Activated CD8-positive, alpha-beta T cell treated with anti-CD3 and anti-CD28 coated beads, Interleukin-2, amount 10 ng/mL, durations not matched to agents 7 days and 5 days (primary cell): ENCODE data around the gene GALNT3. TPM values are rescaled to one million over a fixed set of nuclear protein-coding genes. Genes with fewer than 3 reads are reported as not detected.

ENCODE experiments used
- ATAC-seq: fragments of 150-1000 bp; cut with Tn5 transposase; one replicate; pipeline ENCODE4 v1.10.0; 2021; ENCODE audit warnings: moderate library complexity
- CTCF ChIA-PET: fragments of 350-600 bp; sonication (Branson Sonifier 250); formaldehyde crosslinking; loops from one replicate; lab custom pipeline; 2021; ENCODE audit warnings: antibody characterized with exemption; lab: Charles Lee
- POLR2A ChIA-PET: fragments of 350-600 bp; sonication (Branson Sonifier 250); formaldehyde crosslinking; loops from one replicate; lab custom pipeline; 2021; ENCODE audit warnings: antibody characterized with exemption; lab: Charles Lee
- DNase-seq: peaks from one replicate; pipeline ENCODE4 v3.0.0-alpha.2; 2020
- H3K27ac Mint-ChIP-seq: one replicate; pipeline ENCODE4 v1.8.0; 2021; ENCODE audit warnings: mild to moderate bottlenecking, mixed read lengths
- H3K27me3 Mint-ChIP-seq: one replicate; pipeline ENCODE4 v1.8.0; 2021; ENCODE audit warnings: low read depth, mixed read lengths
- H3K36me3 Mint-ChIP-seq: one replicate; pipeline ENCODE4 v1.8.0; 2021; ENCODE audit warnings: low read depth, mixed read lengths
- H3K4me1 Mint-ChIP-seq: one replicate; pipeline ENCODE4 v1.8.0; 2021; ENCODE audit warnings: low read depth, mixed read lengths
- H3K4me3 Mint-ChIP-seq: one replicate; pipeline ENCODE4 v1.8.0; 2021; ENCODE audit warnings: mild to moderate bottlenecking, mixed read lengths
- H3K9me3 Mint-ChIP-seq: one replicate; pipeline ENCODE4 v1.8.0; 2022; ENCODE audit warnings: mixed read lengths; ENCODE audit not compliant: insufficient read depth
- total RNA-seq, 2 experiments: library from RNA; stranded (reverse); gene quantifications; one replicate each; pipeline ENCODE4 v1.2.3, GENCODE V29; 2021

The GALNT3 gene
- total RNA-seq, 2 experiments from 2014 or later: 5.8 to 6.2 TPM

DNA sequence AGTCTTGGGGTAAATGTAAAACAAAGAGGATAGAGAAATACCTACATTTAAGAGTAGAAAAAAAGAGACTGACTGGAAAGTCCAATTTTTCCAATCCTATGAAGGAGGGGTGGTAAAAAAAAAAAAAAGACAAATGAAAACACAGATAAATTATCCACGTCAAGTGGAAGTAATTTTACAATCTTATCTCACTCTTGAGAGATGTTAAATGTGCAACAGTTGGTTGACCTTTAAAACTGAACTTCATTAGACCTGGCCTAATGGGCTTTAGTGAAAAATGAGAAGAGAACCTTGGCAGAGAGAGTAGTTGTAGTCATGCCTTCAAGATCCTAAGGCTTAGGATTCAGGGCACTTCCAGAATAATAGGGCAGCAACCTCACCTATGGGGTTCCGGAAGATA, 20.4 kb downstream of the GALNT3 start:
- H3K36me3 Mint-ChIP-seq: peaks cover 7% of the 10 kb centered on the region
- no peak overlapping the region for H3K4me3 Mint-ChIP-seq
- ChIA-PET POLR2A (no interaction called here), CTCF (no interaction called here)
- no peak for ATAC-seq
- DNase-seq: no peak
- peaks cover 2% of the 10 kb centered on the region for H3K27me3 Mint-ChIP-seq
- no peaks in the 10 kb centered on the region for H3K9me3 Mint-ChIP-seq
- H3K4me1 Mint-ChIP-seq: peaks cover 11% of the 10 kb centered on the region
- no peak overlapping the region for H3K27ac Mint-ChIP-seq

DNA sequence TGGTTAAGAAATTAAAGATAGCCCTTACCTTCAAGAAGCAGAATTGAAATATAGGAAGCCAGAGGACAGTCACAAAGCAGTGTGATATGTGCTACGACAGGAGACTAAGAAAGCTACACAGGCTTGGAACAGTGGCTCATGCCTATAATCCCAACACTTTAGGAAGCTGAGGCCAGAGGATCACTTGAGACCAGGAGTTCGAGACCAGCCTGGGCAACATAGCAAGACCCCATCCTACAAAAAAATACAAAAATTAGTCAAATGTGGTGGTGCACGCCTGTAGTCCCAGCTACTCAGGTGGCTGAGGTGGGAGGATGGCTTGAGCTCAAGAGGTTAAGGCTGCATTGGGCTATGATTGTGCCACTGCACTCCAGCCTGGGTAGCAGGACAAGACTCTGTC, 21.9 kb downstream of the GALNT3 start:
- no peak overlapping the region for H3K27ac Mint-ChIP-seq
- no peak for ATAC-seq
- H3K36me3 Mint-ChIP-seq: peaks cover 7% of the 10 kb centered on the region

DNA sequence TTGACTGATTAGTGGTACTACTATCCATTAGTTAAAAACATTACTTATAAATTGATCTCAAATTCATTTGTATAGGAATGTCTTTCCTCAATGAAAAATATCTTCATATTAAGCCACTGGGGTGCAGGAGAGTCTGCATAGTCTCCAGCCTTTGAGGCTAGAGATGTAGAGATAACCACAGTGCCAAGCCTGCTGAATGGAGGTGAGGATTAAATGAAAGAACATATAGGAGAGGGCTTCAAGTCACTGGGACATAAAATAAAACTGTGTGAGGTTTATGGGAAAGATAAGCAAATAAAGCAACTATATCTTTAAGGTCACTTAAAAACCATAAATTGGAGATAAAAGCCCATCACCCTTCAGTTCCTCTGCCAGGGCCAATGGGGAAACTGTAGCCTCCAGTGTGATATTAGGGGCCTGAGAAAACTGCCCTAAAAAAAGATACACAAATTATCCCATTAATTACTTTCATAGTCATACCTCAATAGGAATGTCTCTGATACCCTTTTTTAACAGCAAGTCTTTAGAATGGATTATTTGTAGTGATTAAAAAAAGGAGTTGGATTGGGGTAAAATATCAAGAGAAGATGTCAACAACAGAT, 27.6 kb downstream of the GALNT3 start:
- H3K9me3 Mint-ChIP-seq: no peaks in the 10 kb centered on the region
- ATAC-seq: no peak
- H3K27me3 Mint-ChIP-seq: no peaks in the 10 kb centered on the region
- POLR2A ChIA-PET: no interaction called here
- H3K4me1 Mint-ChIP-seq: no peaks in the 10 kb centered on the region
- no peak overlapping the region for H3K27ac Mint-ChIP-seq
- no peak overlapping the region for H3K4me3 Mint-ChIP-seq
- DNase-seq: no peak
- no peaks in the 10 kb centered on the region for H3K36me3 Mint-ChIP-seq
- CTCF ChIA-PET: no interaction called here

More for the DNA sequence above, 21.9 kb downstream of the GALNT3 start:
- no peak for DNase-seq
- Mint-ChIP-seq H3K4me1 (peaks cover under 1% of the 10 kb centered on the region), H3K9me3 (no peaks in the 10 kb centered on the region), H3K27me3 (peaks cover 2% of the 10 kb centered on the region), H3K4me3 (no peak overlapping the region)
- POLR2A ChIA-PET: no interaction called here
- CTCF ChIA-PET: no interaction called here

DNA sequence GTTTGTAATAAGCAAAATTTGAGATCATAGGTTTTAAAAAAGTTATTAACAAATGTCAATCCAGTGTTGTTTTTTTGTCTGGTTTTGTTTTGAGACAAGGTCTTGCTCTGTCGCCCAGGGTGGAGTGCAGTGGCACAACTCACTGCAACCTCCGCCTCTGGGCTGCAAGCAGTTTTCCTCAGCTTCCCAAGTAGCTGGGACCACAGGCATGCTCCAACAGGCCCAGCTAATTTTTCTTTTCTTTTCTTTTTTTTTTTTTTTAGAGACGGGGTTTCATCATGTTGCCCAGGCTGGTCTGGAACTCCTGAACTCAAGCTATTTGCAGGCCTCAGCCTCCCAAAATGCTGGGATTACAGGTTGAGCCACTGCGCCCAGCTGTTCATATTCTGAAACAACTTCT, 31.3 kb downstream of the GALNT3 start:
- POLR2A ChIA-PET: no interaction called here
- Mint-ChIP-seq H3K9me3 (no peaks in the 10 kb centered on the region), H3K4me1 (no peaks in the 10 kb centered on the region), H3K27ac (no peak overlapping the region), H3K36me3 (peaks cover 5% of the 10 kb centered on the region), H3K27me3 (no peaks in the 10 kb centered on the region), H3K4me3 (no peak overlapping the region)
- ATAC-seq: no peak
- CTCF ChIA-PET: no interaction called here
- DNase-seq: no peak

DNA sequence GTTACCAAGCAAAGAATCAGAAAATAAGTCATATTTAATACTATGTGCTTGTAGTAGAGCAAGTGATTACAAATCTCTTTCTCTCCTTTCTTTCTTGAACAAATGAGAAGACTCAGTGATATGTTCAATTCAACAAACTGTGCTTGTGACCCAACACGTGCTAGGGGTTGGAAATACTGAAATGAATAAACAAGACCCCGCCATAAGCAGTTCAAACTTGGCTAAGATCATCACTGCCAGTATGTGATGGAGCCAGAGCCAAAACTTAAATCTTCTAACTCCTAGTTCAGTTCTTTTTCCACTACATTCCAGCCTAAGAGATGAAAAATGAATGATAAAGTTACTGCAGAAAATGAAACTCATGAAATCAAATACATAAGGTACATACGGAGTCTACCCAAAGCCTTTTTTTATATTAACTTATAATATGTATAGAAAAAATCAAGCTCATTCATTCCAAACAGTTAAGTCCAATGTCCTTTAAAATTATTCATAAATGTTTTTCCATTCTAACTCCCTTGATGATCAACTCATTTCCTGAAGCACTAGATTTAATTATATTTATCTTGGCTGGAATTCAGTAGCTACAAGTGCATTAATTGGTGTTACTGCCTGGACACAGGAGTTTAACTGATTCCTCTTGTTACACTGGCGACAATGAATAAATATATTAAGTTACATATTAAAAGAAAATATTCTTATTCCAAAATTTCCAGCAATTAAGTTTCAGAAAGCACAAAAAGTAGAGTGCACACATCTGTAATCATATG, 36.0 kb downstream of the GALNT3 start:
- POLR2A ChIA-PET: no interaction called here

DNA sequence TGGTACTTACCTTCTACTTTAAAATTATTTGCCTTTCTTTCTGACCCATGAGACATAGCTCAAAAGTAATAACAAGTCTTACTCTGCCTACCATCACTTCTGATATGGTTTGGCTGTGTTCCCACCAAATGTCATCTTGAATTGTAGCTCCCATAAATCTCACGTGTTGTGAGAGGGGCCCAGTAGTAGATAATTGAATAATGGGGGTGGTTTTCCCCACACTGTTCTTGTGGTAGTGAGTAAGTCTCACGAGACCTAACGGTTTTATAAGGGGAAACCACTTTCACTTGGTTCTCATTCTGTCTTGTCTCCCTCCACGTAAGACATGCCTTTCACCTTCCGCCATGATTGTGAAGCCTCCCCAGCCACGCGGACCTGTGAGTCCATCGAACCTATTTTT, 47.5 kb downstream of the GALNT3 start:
- H3K36me3 Mint-ChIP-seq: peaks cover 2% of the 10 kb centered on the region
- H3K27ac Mint-ChIP-seq: no peak overlapping the region
- H3K27me3 Mint-ChIP-seq: no peaks in the 10 kb centered on the region
- POLR2A ChIA-PET: no interaction called here
- ATAC-seq: no peak
- H3K4me1 Mint-ChIP-seq: no peaks in the 10 kb centered on the region
- H3K9me3 Mint-ChIP-seq: no peaks in the 10 kb centered on the region
- CTCF ChIA-PET: no interaction called here
- H3K4me3 Mint-ChIP-seq: no peak overlapping the region
- DNase-seq: no peak

More for the DNA sequence above, 36.0 kb downstream of the GALNT3 start:
- no peak for ATAC-seq
- Mint-ChIP-seq H3K27ac (no peak overlapping the region), H3K4me1 (no peaks in the 10 kb centered on the region), H3K36me3 (peaks cover 5% of the 10 kb centered on the region), H3K4me3 (no peak overlapping the region), H3K9me3 (no peaks in the 10 kb centered on the region), H3K27me3 (no peaks in the 10 kb centered on the region)
- DNase-seq: no peak
- CTCF ChIA-PET: no interaction called here

DNA sequence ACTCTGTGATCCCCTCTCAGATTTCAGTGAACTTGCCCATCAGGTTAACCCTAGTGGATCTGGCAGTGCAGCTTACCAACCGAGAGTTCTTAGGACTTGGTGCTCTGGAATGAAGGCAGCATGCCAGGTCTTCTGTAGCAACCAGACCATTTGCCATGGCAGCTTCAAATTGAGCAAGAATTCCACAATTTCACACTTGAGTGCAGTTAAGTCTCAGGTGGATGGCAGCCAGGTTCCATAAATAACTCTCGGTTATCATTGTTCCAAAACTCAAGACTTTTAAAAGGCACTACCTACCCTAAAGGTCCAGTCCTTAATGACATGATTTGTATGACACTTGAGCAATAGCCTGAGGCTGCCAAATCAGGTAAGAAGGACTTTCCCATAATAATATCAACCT, 48.1 kb downstream of the GALNT3 start:
- POLR2A ChIA-PET: no interaction called here
- Mint-ChIP-seq H3K4me3 (no peak overlapping the region), H3K27ac (no peak overlapping the region), H3K27me3 (no peaks in the 10 kb centered on the region), H3K4me1 (no peaks in the 10 kb centered on the region), H3K36me3 (peaks cover 2% of the 10 kb centered on the region), H3K9me3 (no peaks in the 10 kb centered on the region)
- no peak for DNase-seq
- CTCF ChIA-PET: no interaction called here
- ATAC-seq: no peak

DNA sequence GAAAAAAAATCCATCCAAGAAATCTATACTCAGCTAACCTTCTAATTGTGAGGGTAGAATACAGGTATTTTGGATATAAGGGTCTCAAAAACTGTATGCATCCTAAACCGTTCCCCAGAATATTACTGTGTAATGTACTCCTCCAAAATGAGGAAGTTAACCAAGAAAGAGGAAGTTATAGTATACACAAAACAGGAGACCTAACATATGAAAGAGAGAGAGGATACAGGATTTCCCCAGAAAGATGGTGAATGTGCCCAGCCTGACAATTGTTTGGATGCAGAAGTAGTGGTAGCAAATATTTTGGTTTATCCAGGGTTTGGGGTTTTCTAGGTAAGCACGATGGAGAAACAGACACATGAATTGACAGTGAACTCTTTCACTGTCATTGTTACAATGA, 50.6 kb downstream of the GALNT3 start:
- Mint-ChIP-seq H3K27me3 (peaks cover 4% of the 10 kb centered on the region), H3K27ac (no peak overlapping the region), H3K4me1 (no peaks in the 10 kb centered on the region), H3K9me3 (no peaks in the 10 kb centered on the region), H3K4me3 (no peak overlapping the region), H3K36me3 (peaks cover 2% of the 10 kb centered on the region)
- DNase-seq (no peak), ATAC-seq (no peak)
- ChIA-PET CTCF (no interaction called here), POLR2A (no interaction called here)

DNA sequence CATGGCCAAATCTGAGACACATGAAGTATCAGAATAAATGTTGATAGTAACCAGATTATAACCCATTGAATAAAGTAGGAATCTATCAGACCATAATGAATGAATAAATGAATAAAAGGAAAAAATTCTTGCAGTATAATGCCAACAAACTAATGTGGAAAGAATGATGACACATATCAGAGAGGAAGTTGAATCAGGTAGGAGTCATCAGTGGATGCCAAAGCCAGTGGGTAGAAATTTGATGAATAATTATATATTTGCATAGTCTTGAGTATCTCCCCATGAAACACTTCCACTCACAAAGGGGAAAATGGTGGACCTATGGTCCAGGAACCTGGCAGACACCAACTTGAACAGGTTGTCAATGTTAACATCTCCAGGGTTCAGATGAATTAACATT, 68.6 kb downstream of the GALNT3 start:
- no peak overlapping the region for H3K27ac Mint-ChIP-seq
- H3K36me3 Mint-ChIP-seq: no peaks in the 10 kb centered on the region
- H3K4me3 Mint-ChIP-seq: no peak overlapping the region
- ChIA-PET POLR2A (no interaction called here), CTCF (no interaction called here)
- H3K4me1 Mint-ChIP-seq: no peaks in the 10 kb centered on the region
- DNase-seq (no peak), ATAC-seq (no peak)
- no peaks in the 10 kb centered on the region for H3K27me3 Mint-ChIP-seq
- no peaks in the 10 kb centered on the region for H3K9me3 Mint-ChIP-seq

DNA sequence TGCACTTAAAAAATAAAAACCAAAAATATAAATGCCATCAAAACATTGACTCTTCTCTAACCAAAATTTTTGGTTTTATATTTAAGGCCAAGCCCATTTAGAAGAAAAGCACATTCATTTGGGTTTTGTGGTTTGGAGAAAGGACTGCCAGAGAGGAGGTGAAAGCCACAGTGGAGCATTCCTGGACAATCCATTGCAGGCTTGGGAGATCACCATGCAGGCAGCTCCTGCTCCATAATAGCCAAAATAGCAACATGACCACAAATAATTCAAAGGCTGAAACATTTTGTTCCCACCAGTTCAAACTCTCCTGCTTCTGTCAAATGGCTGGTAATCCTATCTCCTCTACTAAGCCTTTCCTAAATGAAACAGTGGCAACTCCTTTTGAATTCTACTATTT, 73.5 kb downstream of the GALNT3 start:
- no peaks in the 10 kb centered on the region for H3K4me1 Mint-ChIP-seq
- H3K4me3 Mint-ChIP-seq: no peak overlapping the region
- no peak for ATAC-seq
- H3K27ac Mint-ChIP-seq: no peak overlapping the region
- H3K27me3 Mint-ChIP-seq: peaks cover 2% of the 10 kb centered on the region
- ChIA-PET CTCF (no interaction called here), POLR2A (no interaction called here)
- H3K9me3 Mint-ChIP-seq: no peaks in the 10 kb centered on the region
- no peaks in the 10 kb centered on the region for H3K36me3 Mint-ChIP-seq
- no peak for DNase-seq

DNA sequence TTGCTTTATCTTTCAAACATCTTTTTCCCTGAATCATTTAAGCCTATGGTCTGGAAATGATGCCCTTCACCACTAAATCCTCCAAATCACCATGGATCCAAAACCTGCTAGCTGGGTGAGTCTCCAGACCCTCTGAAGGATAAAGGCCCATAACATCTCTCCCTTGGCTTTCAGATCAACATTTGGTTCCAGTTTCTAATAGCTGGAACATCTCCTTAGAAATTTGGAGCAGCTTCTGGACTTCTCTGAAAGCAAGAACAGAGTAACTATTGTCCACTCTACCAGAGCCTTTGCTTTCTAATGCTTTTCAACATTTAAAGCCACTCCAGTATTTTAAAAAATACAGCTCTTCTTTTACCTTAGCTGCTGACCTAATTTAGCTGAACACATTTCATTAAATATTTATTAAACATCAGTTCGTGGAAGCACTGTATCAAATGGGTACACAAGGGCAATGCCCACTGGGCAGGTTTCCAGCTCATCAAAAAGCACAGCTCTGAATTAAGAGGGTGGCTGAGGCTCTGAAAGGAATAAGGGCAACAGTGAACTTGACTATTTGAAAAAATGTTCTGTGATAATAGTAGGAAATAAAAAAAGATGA, 75.3 kb downstream of the GALNT3 start:
- Mint-ChIP-seq H3K4me1 (no peaks in the 10 kb centered on the region), H3K27ac (no peak overlapping the region), H3K27me3 (peaks cover 2% of the 10 kb centered on the region), H3K9me3 (no peaks in the 10 kb centered on the region), H3K36me3 (no peaks in the 10 kb centered on the region), H3K4me3 (no peak overlapping the region)
- no peak for ATAC-seq
- DNase-seq: no peak
- CTCF ChIA-PET: interaction anchor here (1.7 kb wide), 1 partner anchor 155 kb away, joined by 6 read pairs; no protein-coding TSS in a partner anchor
- POLR2A ChIA-PET: no interaction called here

DNA sequence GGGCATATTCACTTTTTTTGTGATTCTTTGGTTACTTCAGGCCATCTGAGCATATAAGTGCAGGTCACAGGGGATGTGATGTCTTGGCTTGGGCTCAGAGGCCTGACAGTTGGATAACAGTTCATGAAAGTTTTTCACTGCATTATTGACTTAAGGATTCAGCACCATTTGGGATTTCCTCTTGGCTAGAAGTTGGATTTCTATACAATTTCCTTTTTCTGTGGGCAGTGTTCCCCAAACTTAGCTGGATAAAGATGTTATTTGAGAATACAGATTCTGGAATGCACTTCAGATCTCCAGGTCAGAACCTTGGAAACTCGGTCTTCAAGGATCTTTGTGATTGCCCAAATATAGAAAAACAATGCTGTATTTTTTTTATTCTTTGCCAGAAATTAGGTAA, 78.0 kb downstream of the GALNT3 start:
- Mint-ChIP-seq H3K27me3 (peaks cover 2% of the 10 kb centered on the region), H3K4me3 (no peak overlapping the region), H3K36me3 (no peaks in the 10 kb centered on the region), H3K4me1 (no peaks in the 10 kb centered on the region), H3K9me3 (no peaks in the 10 kb centered on the region), H3K27ac (no peak overlapping the region)
- POLR2A ChIA-PET: no interaction called here
- DNase-seq (no peak), ATAC-seq (no peak)
- CTCF ChIA-PET: no interaction called here
